GM12873 (cell line): Measurements from ENCODE around the gene TMEM202.

Experiments used
- TF ChIP-seq, protein P1 (sequence below): IDR thresholded peaks from 2 replicates; pipeline ENCODE4 v1.5.1; 2012; ENCODE audit warnings: low read depth, mild to moderate bottlenecking, moderate library complexity, low read length, control low read depth; ENCODE audit not compliant: insufficient read depth; ENCODE audit errors: missing control alignments

The TMEM202 gene

DNA sequence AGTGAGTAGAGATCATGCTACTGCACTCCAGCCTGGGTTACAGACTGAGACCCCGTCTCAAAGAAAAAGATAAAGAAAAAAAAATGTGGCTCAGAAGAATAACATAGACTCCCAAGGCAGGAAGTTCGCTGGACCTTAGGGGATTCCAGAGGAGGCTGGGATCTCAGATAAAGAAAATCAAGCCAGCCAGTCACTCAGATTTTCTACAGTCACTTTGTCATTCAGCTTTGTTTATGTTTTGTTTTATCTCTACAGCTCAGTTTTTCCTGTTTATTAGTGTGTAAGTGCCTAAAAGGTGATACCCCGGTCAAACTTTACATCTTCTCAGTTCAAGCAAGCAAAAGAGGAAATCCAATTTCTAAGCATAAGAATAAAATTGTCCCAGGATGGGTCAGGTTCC, 6.3 kb downstream of the TMEM202 start:
- TF ChIP-seq, protein P1, sequence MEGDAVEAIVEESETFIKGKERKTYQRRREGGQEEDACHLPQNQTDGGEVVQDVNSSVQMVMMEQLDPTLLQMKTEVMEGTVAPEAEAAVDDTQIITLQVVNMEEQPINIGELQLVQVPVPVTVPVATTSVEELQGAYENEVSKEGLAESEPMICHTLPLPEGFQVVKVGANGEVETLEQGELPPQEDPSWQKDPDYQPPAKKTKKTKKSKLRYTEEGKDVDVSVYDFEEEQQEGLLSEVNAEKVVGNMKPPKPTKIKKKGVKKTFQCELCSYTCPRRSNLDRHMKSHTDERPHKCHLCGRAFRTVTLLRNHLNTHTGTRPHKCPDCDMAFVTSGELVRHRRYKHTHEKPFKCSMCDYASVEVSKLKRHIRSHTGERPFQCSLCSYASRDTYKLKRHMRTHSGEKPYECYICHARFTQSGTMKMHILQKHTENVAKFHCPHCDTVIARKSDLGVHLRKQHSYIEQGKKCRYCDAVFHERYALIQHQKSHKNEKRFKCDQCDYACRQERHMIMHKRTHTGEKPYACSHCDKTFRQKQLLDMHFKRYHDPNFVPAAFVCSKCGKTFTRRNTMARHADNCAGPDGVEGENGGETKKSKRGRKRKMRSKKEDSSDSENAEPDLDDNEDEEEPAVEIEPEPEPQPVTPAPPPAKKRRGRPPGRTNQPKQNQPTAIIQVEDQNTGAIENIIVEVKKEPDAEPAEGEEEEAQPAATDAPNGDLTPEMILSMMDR, result no peak

DNA sequence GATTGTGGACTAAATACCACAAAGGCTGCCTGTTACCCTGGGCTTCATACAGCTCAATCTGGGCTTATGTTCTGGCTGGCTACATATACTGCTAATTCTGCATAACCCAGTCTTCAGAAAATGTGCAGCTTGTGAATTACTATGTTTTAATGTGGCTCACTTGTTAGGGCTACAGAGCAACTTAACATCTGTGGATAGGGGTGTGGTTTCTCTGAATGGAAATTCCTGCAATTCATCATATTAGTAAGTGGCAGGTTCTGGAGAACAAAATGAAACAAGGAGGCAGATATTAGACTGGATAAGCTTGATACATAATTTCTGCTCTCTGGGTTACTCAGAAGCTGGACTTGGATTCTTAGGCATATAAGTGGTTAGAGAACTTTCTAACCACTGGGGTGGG, 6.7 kb downstream of the TMEM202 start:
- TF ChIP-seq, protein P1, result no peak

DNA sequence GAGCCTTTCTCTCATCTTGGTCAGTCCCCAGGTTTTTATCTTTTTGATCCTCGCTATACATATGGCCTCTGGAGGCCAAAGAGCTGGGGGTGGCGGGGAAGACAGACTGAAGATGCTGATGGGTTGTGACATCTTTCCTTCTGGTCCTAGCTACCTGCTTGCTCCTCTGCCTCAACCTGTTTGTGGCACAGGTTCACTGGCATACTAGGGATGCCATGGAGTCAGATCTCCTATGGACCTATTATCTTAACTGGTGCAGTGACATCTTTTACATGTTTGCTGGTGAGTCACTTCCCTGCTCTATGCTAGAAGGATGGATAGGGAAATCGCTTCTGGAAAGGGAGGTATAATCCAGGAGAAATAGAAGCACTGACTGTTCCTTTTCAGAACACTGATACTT, 8.8 kb downstream of the TMEM202 start:
- TF ChIP-seq, protein P1, result no peak

DNA sequence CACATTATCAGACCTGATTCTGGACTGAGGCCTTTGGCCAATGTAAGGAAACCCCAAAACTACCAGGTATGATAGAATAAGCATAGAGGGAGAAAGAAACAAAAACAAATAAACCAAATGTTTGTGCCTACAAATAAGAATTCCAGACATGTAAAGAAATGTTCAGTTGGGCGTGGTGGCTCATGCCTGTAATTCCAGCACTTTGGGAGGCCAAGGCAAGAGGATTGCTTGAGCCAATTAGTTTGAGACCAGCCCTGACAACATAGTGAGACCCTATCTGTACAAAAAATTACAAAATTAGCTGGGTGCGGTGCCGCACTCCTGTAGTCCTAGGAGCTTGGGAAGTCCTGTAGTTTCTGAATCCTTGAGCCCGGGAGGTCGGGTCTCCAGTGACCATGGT, 13.0 kb downstream of the TMEM202 start:
- TF ChIP-seq, protein P1, result no peak

DNA sequence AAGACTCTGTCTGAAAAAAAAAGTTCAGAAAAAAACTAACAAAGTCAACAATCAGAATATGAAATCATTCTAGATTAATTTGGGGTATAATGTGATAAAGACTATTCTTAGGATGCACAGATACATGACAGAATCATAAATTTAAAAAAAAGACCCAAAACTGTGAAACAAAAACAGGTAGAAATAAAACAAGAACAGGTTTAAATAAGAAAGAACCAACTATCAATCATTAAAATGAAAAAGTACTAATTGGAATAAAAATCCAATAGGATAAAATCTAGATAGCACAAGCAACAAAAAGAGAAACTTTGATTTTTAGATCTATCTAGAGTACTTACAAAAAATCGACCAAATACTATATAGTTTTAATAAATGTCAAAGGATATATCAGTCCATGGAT, 13.4 kb downstream of the TMEM202 start:
- TF ChIP-seq, protein P1, result no peak

DNA sequence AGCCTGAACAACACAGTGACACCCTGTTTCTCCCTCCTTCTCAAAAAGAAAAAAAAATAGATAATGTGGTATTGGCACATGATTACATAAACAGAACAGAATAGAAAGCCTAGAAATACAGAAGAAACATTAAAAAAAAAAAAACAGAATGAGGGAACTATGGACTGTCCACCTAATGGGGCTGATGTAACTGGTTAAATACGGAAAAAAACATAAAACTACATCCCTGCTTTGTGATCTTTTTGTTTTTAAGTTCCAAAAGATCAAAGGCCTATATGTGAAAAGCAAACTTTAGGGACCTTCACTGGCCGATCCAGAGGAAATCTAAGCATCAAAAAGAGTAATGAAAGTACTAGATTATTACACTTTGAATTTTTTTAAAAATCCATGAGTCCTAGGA, 17.2 kb downstream of the TMEM202 start:
- TF ChIP-seq, protein P1, result no peak

DNA sequence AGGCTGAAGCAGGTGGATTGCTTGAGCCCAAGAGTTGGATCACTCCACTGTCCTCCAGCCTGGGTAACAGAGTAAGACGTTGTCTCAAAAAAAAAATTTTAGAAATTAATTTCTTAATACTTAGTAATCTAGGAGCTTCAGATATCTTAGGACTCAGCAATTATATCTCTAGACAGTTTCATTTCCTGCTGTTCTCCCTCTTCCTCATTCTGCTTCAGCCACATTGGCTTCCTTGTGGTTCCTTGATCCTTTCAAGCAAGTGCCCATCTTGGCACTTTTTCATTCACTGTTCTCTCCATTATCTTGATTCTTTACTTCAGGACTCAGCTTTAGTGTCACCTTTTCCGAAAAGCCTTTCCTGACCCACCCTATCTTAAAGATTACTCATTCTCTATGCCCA, 22.5 kb downstream of the TMEM202 start:
- TF ChIP-seq, protein P1, result no peak

DNA sequence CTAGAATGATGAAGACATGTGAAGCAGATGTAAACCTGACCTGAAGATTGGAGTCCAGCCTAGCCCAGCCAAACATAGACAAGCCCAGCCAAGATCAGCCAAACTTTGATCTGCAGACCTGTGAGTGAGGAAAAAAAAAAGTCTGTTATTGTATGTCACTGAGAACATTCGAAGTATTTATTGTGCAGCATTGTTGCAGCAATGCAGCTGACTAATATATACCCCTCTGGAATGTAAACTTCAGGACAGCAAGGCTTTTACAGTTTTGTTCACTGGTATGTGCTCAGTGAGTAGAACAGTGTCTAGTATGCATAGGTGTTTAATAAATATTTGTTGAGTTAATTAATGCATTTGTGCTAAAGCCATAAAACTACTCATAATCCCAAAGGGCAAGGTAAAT, 23.4 kb downstream of the TMEM202 start:
- TF ChIP-seq, protein P1, result no peak
